HCT116 (cell line): ENCODE data around the gene OCA2. TPM values are rescaled to one million over a fixed set of nuclear protein-coding genes. Genes with fewer than 3 reads are reported as not detected.

ENCODE experiments used
- ATAC-seq: fragments of 200-7000 bp; cut with Tn5 transposase; 2 replicates; pipeline ENCODE4 v1.9.1; 2020; ENCODE audit warnings: mild to moderate bottlenecking, moderate library complexity
- BruUV-seq: library from RNA; stranded (reverse); fragments of 400-500 nt; replicated peaks from 2 replicates; lab custom pipeline; 2021; lab: Mats Ljungman, UMichigan
- CTCF ChIA-PET: fragments of 300-600 bp; sonication (Branson Sonifier 250); formaldehyde crosslinking; loops from one replicate; lab custom pipeline; 2021; ENCODE audit warnings: antibody characterized with exemption; lab: Charles Lee
- POLR2A ChIA-PET: fragments of 300-600, 350-600 bp; sonication (Branson Sonifier 250); formaldehyde crosslinking; loops from one replicate; lab custom pipeline; 2021; ENCODE audit warnings: antibody characterized with exemption; lab: Charles Lee
- RAD21 ChIA-PET, 2 experiments: fragments of 300-600 bp; sonication (Branson Sonifier 250); formaldehyde crosslinking; loops; one replicate each; lab custom pipeline; 2023; ENCODE audit warnings: low total read pairs in 2 of 2; ENCODE audit not compliant: uncharacterized antibody in 2 of 2, unreplicated experiment in 2 of 2, low non-redundant PET in 1 of 2; lab: Charles Lee
- DNase-seq: peaks from one replicate; pipeline ENCODE4 v3.0.0-alpha.2; 2010; ENCODE audit warnings: low read depth, low spot score
- H2AFZ ChIP-seq: fragments of 200-600 bp; shearing (Covaris generic), sonication (generic); 2 replicates; pipeline ENCODE4 v1.6.1; 2017; ENCODE audit warnings: low read depth, mixed run types, mixed read lengths, antibody characterized with exemption, low read length; ENCODE audit not compliant: poor library complexity, severe bottlenecking
- H3K27ac ChIP-seq: 2 replicates; pipeline ENCODE4 v1.5.1; 2012; ENCODE audit warnings: low read depth, low read length
- H3K27me3 ChIP-seq: fragments of 200-600 bp; sonication (generic); 2 replicates; pipeline ENCODE4 v1.6.1; 2016; ENCODE audit warnings: mixed run types, low read length, mixed read lengths; ENCODE audit not compliant: insufficient read depth
- H3K36me3 ChIP-seq, 2 experiments: fragments of 200-500 bp in 1 of 2; fragments of 200-600 bp in 1 of 2; sonication (Bioruptor generic) in 1 of 2; sonication (generic) in 1 of 2; 2 replicates each; pipeline versions ENCODE4 v1.5.1 to v1.6.1; 2014 to 2016; ENCODE audit warnings: low read length in 2 of 2, inconsistent platforms in 1 of 2, mixed read lengths in 1 of 2, mixed run types in 1 of 2; ENCODE audit not compliant: insufficient read depth in 2 of 2, control insufficient read depth in 1 of 2
- H3K4me1 ChIP-seq, 2 experiments: fragments of 200-600 bp in 1 of 2; sonication (generic) in 1 of 2; 2 replicates each; pipeline versions ENCODE4 v1.5.1 to v1.6.1; 2012 to 2017; ENCODE audit warnings: low read length in 2 of 2, inconsistent platforms in 1 of 2, mild to moderate bottlenecking in 1 of 2, mixed read lengths in 1 of 2, mixed run types in 1 of 2, moderate library complexity in 1 of 2; ENCODE audit not compliant: insufficient read depth in 2 of 2, control insufficient read depth in 1 of 2
- H3K4me2 ChIP-seq: fragments of 200-600 bp; sonication (generic); 2 replicates; pipeline ENCODE4 v1.6.1; 2017; ENCODE audit warnings: mixed run types, low read length, mixed read lengths
- H3K4me3 ChIP-seq, 2 experiments: fragments of 200-600 bp in 1 of 2; sonication (generic) in 1 of 2; replicated peaks in 1 of 2; 2 replicates each; pipeline ENCODE4 v1.5.1; 2011 to 2016; ENCODE audit warnings: low read length in 2 of 2, control low read depth in 1 of 2, low read depth in 1 of 2, mild to moderate bottlenecking in 1 of 2, mixed read lengths in 1 of 2, mixed run types in 1 of 2
- H3K79me2 ChIP-seq: fragments of 200-600 bp; sonication (generic); 2 replicates; pipeline ENCODE4 v1.6.1; 2017; ENCODE audit warnings: mild to moderate bottlenecking, mixed run types, low read length, moderate library complexity, mixed read lengths; ENCODE audit not compliant: insufficient read depth
- H3K9ac ChIP-seq: fragments of 200-600 bp; sonication (generic); 2 replicates; pipeline ENCODE4 v1.6.1; 2016; ENCODE audit warnings: low read length, mixed read lengths
- H3K9me2 ChIP-seq: fragments of 200-600 bp; sonication (generic), shearing (Covaris generic); 2 replicates; pipeline ENCODE4 v1.6.1; 2017; ENCODE audit warnings: mixed run types, mild to moderate bottlenecking, moderate library complexity; ENCODE audit not compliant: insufficient read depth
- H3K9me3 ChIP-seq, 2 experiments: fragments of 200-500 bp in 1 of 2; fragments of 200-600 bp in 1 of 2; sonication (Bioruptor generic) in 1 of 2; sonication (generic) in 1 of 2; 2 replicates each; pipeline ENCODE4 v1.6.1; 2014 to 2017; ENCODE audit warnings: low read length in 2 of 2, mixed read lengths in 2 of 2, inconsistent platforms in 1 of 2, low read depth in 1 of 2, mild to moderate bottlenecking in 1 of 2, mixed run types in 1 of 2, moderate library complexity in 1 of 2; ENCODE audit not compliant: control insufficient read depth in 1 of 2, insufficient read depth in 1 of 2
- H4K20me1 ChIP-seq: fragments of 200-600 bp; sonication (generic), shearing (Covaris generic); 2 replicates; pipeline ENCODE4 v1.6.1; 2017; ENCODE audit warnings: mixed run types, mild to moderate bottlenecking, moderate library complexity; ENCODE audit not compliant: insufficient read depth
- ATF3 ChIP-seq: IDR thresholded peaks from 2 replicates; pipeline ENCODE4 v1.6.1; 2012
- CBX3 ChIP-seq: IDR thresholded peaks from 2 replicates; pipeline ENCODE4 v1.6.1; 2012; ENCODE audit warnings: low read depth
- CEBPB ChIP-seq: IDR thresholded peaks from 2 replicates; pipeline ENCODE4 v1.6.1; 2012; ENCODE audit warnings: low read depth
- EGR1 ChIP-seq: IDR thresholded peaks from 2 replicates; pipeline ENCODE4 v1.6.1; 2012; ENCODE audit warnings: low read depth
- FOSL1 ChIP-seq: IDR thresholded peaks from 2 replicates; pipeline ENCODE4 v1.6.1; 2012; ENCODE audit warnings: low read depth
- JUND ChIP-seq: IDR thresholded peaks from 2 replicates; pipeline ENCODE4 v1.6.1; 2012
- POLR2AphosphoS5 ChIP-seq: IDR thresholded peaks from 2 replicates; pipeline ENCODE4 v1.6.1; 2011; ENCODE audit warnings: mild to moderate bottlenecking, low read depth, low read length, moderate library complexity
- RAD21 ChIP-seq: IDR thresholded peaks from 2 replicates; pipeline ENCODE4 v1.6.1; 2012; ENCODE audit warnings: low read depth, mild to moderate bottlenecking
- SP1 ChIP-seq: IDR thresholded peaks from 2 replicates; pipeline ENCODE4 v1.6.1; 2012; ENCODE audit warnings: low read depth
- SRF ChIP-seq: IDR thresholded peaks from 2 replicates; pipeline ENCODE4 v1.6.1; 2012; ENCODE audit warnings: low read depth
- ZFX ChIP-seq: fragments of 450-650 bp; IDR thresholded peaks from 2 replicates; pipeline ENCODE4 v1.6.1; 2017
- intact Hi-C: fragments of 100-400 bp; cut with micrococcal nuclease; formaldehyde crosslinking; loops from 2 replicates; pipeline ENCODE4 v1.10.0; 2022
- total RNA-seq: library from RNA; stranded (reverse); gene quantifications from one replicate; pipeline ENCODE4 v1.2.1, GENCODE V29; 2021; ENCODE audit not compliant: unreplicated experiment
- TF ChIP-seq, protein P1 (sequence below), 3 experiments: fragments of 200-600 bp in 1 of 3; sonication (generic) in 1 of 3; IDR thresholded peaks in 2 of 3; conservative IDR thresholded peaks in 1 of 3; 2 replicates each; pipeline ENCODE4 v1.5.1; 2012 to 2017; ENCODE audit warnings: low read depth in 2 of 3, low read length in 2 of 3, antibody characterized with exemption in 1 of 3, borderline replicate concordance in 1 of 3, control low read depth in 1 of 3, mild to moderate bottlenecking in 1 of 3, mixed read lengths in 1 of 3, mixed run types in 1 of 3, moderate library complexity in 1 of 3; ENCODE audit not compliant: insufficient read depth in 1 of 3
- TF ChIP-seq, protein P2 (sequence below): IDR thresholded peaks from 2 replicates; pipeline ENCODE4 v1.6.1; 2012

The OCA2 gene
- total RNA-seq, 1 experiment from 2014 or later = not detected

- Histone ChIP-seq H3K79me2 (no peaks in the 10 kb centered on the region), H3K9me2 (no peaks in the 10 kb centered on the region), H3K27me3 (no peaks in the 10 kb centered on the region), H3K36me3 (no peaks in the 10 kb centered on the region), H3K4me3 (no peak overlapping the region), H3K9me3 (peaks cover 19 to 42% of the 10 kb centered on the region in 2 experiments; a peak in 2 of 4 replicates), H3K4me1 (no peaks in the 10 kb centered on the region), H2AFZ (no peak overlapping the region), H3K27ac (no peak overlapping the region), H4K20me1 (no peaks in the 10 kb centered on the region), H3K4me2 (no peak overlapping the region), H3K9ac (no peak overlapping the region)
- POLR2A ChIA-PET = no interaction called here
- TF ChIP-seq CEBPB (no peak), FOSL1 (no peak)
- DNase-seq (no peak), ATAC-seq (no peak)
- RAD21 ChIA-PET = no interaction called here
- intact Hi-C loops = no loop called here
- BruUV-seq = no TSS peak
- CTCF ChIA-PET = no interaction called here
Observed at GRCh38 chr15:27746401-27746955, 352.6 kb downstream of the OCA2 start.

GRCh38 chr15:27744641-27745040 lies 354.5 kb downstream of the OCA2 start:
- Histone ChIP-seq H3K4me1 (no peaks in the 10 kb centered on the region), H2AFZ (no peak overlapping the region), H3K9me2 (no peaks in the 10 kb centered on the region), H3K27ac (no peak overlapping the region), H3K4me2 (no peak overlapping the region), H3K4me3 (no peak overlapping the region), H3K9ac (no peak overlapping the region), H3K36me3 (no peaks in the 10 kb centered on the region), H3K9me3 (peaks cover 24 to 44% of the 10 kb centered on the region in 2 experiments; a peak in 2 of 4 replicates), H3K27me3 (no peaks in the 10 kb centered on the region), H4K20me1 (no peaks in the 10 kb centered on the region), H3K79me2 (no peaks in the 10 kb centered on the region)
- ChIA-PET POLR2A (no interaction called here), RAD21 (no interaction called here), CTCF (no interaction called here)
- intact Hi-C loops = no loop called here
- DNase-seq (no peak), ATAC-seq (no peak)
- no TSS peak for BruUV-seq
- TF ChIP-seq SP1 = no peak
- no peak for TF ChIP-seq CEBPB
- no peak for TF ChIP-seq JUND
- TF ChIP-seq, protein P1, sequence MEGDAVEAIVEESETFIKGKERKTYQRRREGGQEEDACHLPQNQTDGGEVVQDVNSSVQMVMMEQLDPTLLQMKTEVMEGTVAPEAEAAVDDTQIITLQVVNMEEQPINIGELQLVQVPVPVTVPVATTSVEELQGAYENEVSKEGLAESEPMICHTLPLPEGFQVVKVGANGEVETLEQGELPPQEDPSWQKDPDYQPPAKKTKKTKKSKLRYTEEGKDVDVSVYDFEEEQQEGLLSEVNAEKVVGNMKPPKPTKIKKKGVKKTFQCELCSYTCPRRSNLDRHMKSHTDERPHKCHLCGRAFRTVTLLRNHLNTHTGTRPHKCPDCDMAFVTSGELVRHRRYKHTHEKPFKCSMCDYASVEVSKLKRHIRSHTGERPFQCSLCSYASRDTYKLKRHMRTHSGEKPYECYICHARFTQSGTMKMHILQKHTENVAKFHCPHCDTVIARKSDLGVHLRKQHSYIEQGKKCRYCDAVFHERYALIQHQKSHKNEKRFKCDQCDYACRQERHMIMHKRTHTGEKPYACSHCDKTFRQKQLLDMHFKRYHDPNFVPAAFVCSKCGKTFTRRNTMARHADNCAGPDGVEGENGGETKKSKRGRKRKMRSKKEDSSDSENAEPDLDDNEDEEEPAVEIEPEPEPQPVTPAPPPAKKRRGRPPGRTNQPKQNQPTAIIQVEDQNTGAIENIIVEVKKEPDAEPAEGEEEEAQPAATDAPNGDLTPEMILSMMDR (IDR thresholded peaks at IDR 0.05 in 2 of 3, conservative IDR thresholded peaks at IDR 0.05 in 1 of 3; ENCODE audit: borderline replicate concordance in 1 of 3, insufficient read depth in 1 of 3, low read depth in 2 of 3, low read length in 2 of 3) = no peak
- no peak for TF ChIP-seq EGR1
- TF ChIP-seq, protein P2, sequence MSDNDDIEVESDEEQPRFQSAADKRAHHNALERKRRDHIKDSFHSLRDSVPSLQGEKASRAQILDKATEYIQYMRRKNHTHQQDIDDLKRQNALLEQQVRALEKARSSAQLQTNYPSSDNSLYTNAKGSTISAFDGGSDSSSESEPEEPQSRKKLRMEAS = no peak
- no peak for TF ChIP-seq FOSL1
- TF ChIP-seq POLR2AphosphoS5 = no peak
- no peak for TF ChIP-seq RAD21
- TF ChIP-seq ZFX = no peak
- no peak for TF ChIP-seq ATF3
- TF ChIP-seq SRF = no peak
- no peak for TF ChIP-seq CBX3
